HepG2 (cell line): ENCODE measurements around the gene PSMG1. TPM values are rescaled to one million over a fixed set of nuclear protein-coding genes. Genes with fewer than 3 reads are reported as not detected.

Source experiments
- ATAC-seq: fragments of 200-7000 bp; cut with Tn5 transposase; 3 replicates; pipeline ENCODE4 v1.9.1; 2020; ENCODE audit warnings: mild to moderate bottlenecking, moderate library complexity
- BruUV-seq: library from RNA; stranded (reverse); fragments of 400-500 nt; replicated peaks from 2 replicates; lab custom pipeline; 2021; lab: Mats Ljungman, UMichigan
- CTCF ChIA-PET: fragments of 300-600 bp; formaldehyde crosslinking; extraction: SDS; loops from one replicate; lab custom pipeline; 2021; ENCODE audit warnings: low total read pairs, inconsistent platforms, low intra/inter-chr PET ratio; lab: Yijun Ruan, JAX
- POLR2A ChIA-PET: fragments of 350-600 bp; sonication (Branson Sonifier 250); formaldehyde crosslinking; loops from one replicate; lab custom pipeline; 2020; ENCODE audit warnings: antibody characterized with exemption, inconsistent platforms; lab: Yijun Ruan, JAX
- DNase-seq: peaks from one replicate; pipeline ENCODE4 v3.0.0-alpha.2; 2015; ENCODE audit warnings: low spot score
- FAIRE-seq: peaks from 3 replicates; lab custom pipeline; 2011; peaks lifted over from hg19 to GRCh38; lab: Jason Lieb, UNC
- H2AFZ ChIP-seq: one replicate; pipeline ENCODE4 v1.6.1; 2011; ENCODE audit warnings: low read length, inconsistent platforms
- H3K27ac ChIP-seq: fragments of 300-600 bp; 3 replicates; pipeline ENCODE4 v1.8.0; 2011; ENCODE audit warnings: mixed run types, mild to moderate bottlenecking, mixed read lengths, low read length, inconsistent platforms; ENCODE audit not compliant: insufficient read depth; ENCODE audit errors: extremely low read length
- H3K27me3 ChIP-seq, 2 experiments: fragments of 200-600 bp in 1 of 2; 2 replicates in 1 of 2; 3 replicates in 1 of 2; pipeline versions ENCODE4 v1.6.0 to v1.8.0; 2011; ENCODE audit warnings: low read length in 2 of 2, mild to moderate bottlenecking in 2 of 2, moderate library complexity in 2 of 2, inconsistent platforms in 1 of 2; ENCODE audit not compliant: insufficient read depth in 2 of 2, control insufficient read depth in 1 of 2
- H3K36me3 ChIP-seq, 2 experiments: fragments of 200-600 bp in 1 of 2; replicated peaks in 1 of 2; 2 replicates in 1 of 2; 3 replicates in 1 of 2; pipeline versions ENCODE4 v1.5.1 to v1.8.0; 2011; ENCODE audit warnings: low read length in 2 of 2, inconsistent platforms in 1 of 2; ENCODE audit not compliant: insufficient read depth in 2 of 2, control insufficient read depth in 1 of 2
- H3K4me1 ChIP-seq: 2 replicates; pipeline ENCODE4 v1.5.1; 2012; ENCODE audit warnings: low read length, inconsistent platforms; ENCODE audit not compliant: insufficient read depth
- H3K4me2 ChIP-seq: 2 replicates; pipeline ENCODE4 v1.6.0; 2011; ENCODE audit warnings: low read depth, low read length, inconsistent platforms
- H3K4me3 ChIP-seq, 3 experiments: fragments of 200-600 bp in 1 of 3; sonication (generic), shearing (Covaris generic) in 1 of 3; replicated peaks in 1 of 3; 2 replicates each; pipeline ENCODE4 v1.5.1; 2011 to 2016; ENCODE audit warnings: low read length in 3 of 3, inconsistent platforms in 2 of 3, low read depth in 2 of 3, mild to moderate bottlenecking in 2 of 3, control low read depth in 1 of 3, mixed read lengths in 1 of 3; ENCODE audit not compliant: insufficient read depth in 1 of 3
- H3K79me2 ChIP-seq: one replicate; pipeline ENCODE4 v1.6.1; 2011; ENCODE audit warnings: low read length, inconsistent platforms; ENCODE audit not compliant: insufficient read depth
- H3K9ac ChIP-seq: 2 replicates; pipeline ENCODE4 v1.6.0; 2011; ENCODE audit warnings: mild to moderate bottlenecking, low read depth, low read length, inconsistent platforms; ENCODE audit not compliant: insufficient read depth
- H3K9me3 ChIP-seq: 2 replicates; pipeline ENCODE4 v1.5.1; 2012; ENCODE audit warnings: mild to moderate bottlenecking, low read length
- H4K20me1 ChIP-seq: 2 replicates; pipeline ENCODE4 v1.6.0; 2011; ENCODE audit warnings: inconsistent platforms, mild to moderate bottlenecking, low read length, moderate library complexity; ENCODE audit not compliant: insufficient read depth
- AGO1 ChIP-seq: fragments of 200-400 bp; formaldehyde crosslinking; IDR thresholded peaks from 2 replicates; pipeline ENCODE4 v1.6.1; 2017; ENCODE audit warnings: mild to moderate bottlenecking, low read depth, low read length, moderate library complexity; ENCODE audit not compliant: poor library complexity, severe bottlenecking
- BORCS8-MEF2B ChIP-seq: sonication (generic); formaldehyde crosslinking; IDR thresholded peaks from 2 replicates; pipeline ENCODE4 v1.8.0; 2022; ENCODE audit warnings: mild to moderate bottlenecking, missing genetic modification reagents
- CEBPZ ChIP-seq: IDR thresholded peaks from 2 replicates; pipeline ENCODE4 v1.6.1; 2012; ENCODE audit warnings: low read length, improper control_type of control experiment
- CREB1 ChIP-seq, 2 experiments: fragments of 450-650 bp in 1 of 2; IDR thresholded peaks; 2 replicates each; pipeline ENCODE4 v1.6.1; 2016 to 2017; ENCODE audit warnings: control low read depth in 1 of 2, mild to moderate bottlenecking in 1 of 2, missing compliant biosample characterization in 1 of 2, missing genetic modification characterization in 1 of 2
- HIVEP1 ChIP-seq: sonication (generic); formaldehyde crosslinking; IDR thresholded peaks from 2 replicates; pipeline ENCODE4 v1.4.0; 2020; ENCODE audit warnings: mild to moderate bottlenecking, missing genetic modification reagents
- MAFF ChIP-seq: IDR thresholded peaks from 2 replicates; pipeline ENCODE4 v1.6.1; 2011; ENCODE audit warnings: low read depth, low read length, improper control_type of control experiment
- MAFK ChIP-seq, 2 experiments: IDR thresholded peaks in 1 of 2; conservative IDR thresholded peaks in 1 of 2; 2 replicates each; pipeline ENCODE4 v1.6.1; 2011; ENCODE audit warnings: improper control_type of control experiment in 2 of 2, low read length in 2 of 2
- TRIM24 ChIP-seq: sonication (generic); formaldehyde crosslinking; IDR thresholded peaks from 2 replicates; pipeline ENCODE4 v1.8.0; 2022; ENCODE audit warnings: mild to moderate bottlenecking, missing genetic modification reagents
- ZBTB20 ChIP-seq: sonication (generic); formaldehyde crosslinking; IDR thresholded peaks from 2 replicates; pipeline ENCODE4 v1.8.1; 2023; ENCODE audit warnings: missing genetic modification reagents, low read depth, mild to moderate bottlenecking, borderline replicate concordance
- ZNF639 ChIP-seq: conservative IDR thresholded peaks from 2 replicates; pipeline ENCODE4 v1.6.1; 2018; ENCODE audit warnings: missing genetic modification reagents
- ZNF703 ChIP-seq: sonication (generic); formaldehyde crosslinking; IDR thresholded peaks from 2 replicates; pipeline ENCODE4 v1.5.1; 2020; ENCODE audit warnings: missing genetic modification reagents, mild to moderate bottlenecking, moderate library complexity, borderline replicate concordance
- WGBS: methylation state at CpG from one replicate; pipeline ENCODE4 v1.1.6; 2017; ENCODE audit warnings: low lambda C conversion rate; 5-methylcytosine and 5-hydroxymethylcytosine counted together
- in situ Hi-C: cut with HindIII; loops from 2 replicates; pipeline ENCODE4 v1.10.0; 2017; ENCODE audit warnings: low pct_unique_long_range_greater_than_20kb; ENCODE audit not compliant: extremely low pct_ligation_motif_present
- intact Hi-C: fragments of 100-400 bp; cut with micrococcal nuclease; formaldehyde crosslinking; loops from one replicate; pipeline ENCODE4 v1.10.0; 2022; ENCODE audit not compliant: unreplicated experiment
- polyA plus RNA-seq, 8 experiments: library from polyadenylated mRNA; depleted of rRNA in 3 of 8; stranded (reverse) in 7 of 8; unstranded in 1 of 8; fragments of >200 nt; fragmentation: Illumina TruSeq in 4 of 8; extraction: Trizol in 4 of 8; gene quantifications; 2 replicates each; pipeline versions ENCODE4 v1.2.1 to v1.2.3, GENCODE V29; 2011 to 2016; ENCODE audit warnings: low read depth in 4 of 8, missing spikeins in 1 of 8, mixed read lengths in 1 of 8; ENCODE audit not compliant: insufficient read depth in 1 of 8
- total RNA-seq, 5 experiments: library from RNA; depleted of rRNA; stranded (reverse); fragments of >200 nt; fragmentation: Illumina TruSeq; extraction: Trizol; gene quantifications; 2 replicates each; pipeline ENCODE4 v1.2.3, GENCODE V29; 2016; ENCODE audit warnings: low read depth in 1 of 5
- TF ChIP-seq, protein P1 (sequence below): sonication (generic); formaldehyde crosslinking; IDR thresholded peaks from 2 replicates; pipeline ENCODE4 v1.5.1; 2020; ENCODE audit warnings: missing genetic modification reagents, mild to moderate bottlenecking, borderline replicate concordance

Gene PSMG1
- total and polyA plus RNA-seq, 2 of the 13 experiments (the other 11 are each of a cell fraction or from before 2014, with no cell fraction given) = 63.6 to 173 TPM

DNA sequence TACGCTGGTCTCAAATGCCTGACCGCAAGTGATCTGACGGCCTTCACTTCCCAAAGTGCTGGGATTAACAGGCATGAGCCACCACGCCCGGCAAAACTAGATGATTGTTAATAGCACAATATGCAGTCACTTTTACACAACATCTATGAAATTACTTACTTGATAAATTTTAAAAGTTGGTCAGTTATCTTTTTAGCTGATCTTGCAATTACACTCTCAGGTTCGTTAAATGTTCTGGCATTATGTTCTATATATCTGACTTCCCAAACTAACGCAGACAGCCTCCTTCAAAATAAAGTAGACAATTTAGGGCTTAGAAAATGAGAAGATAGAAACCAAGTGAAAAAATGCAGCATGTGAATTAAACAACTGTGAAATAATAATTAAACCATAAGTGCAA lies 31.8 kb upstream of the PSMG1 start:
- Histone ChIP-seq H3K79me2 (no peaks in the 10 kb centered on the region), H3K9me3 (no peaks in the 10 kb centered on the region), H3K27me3 (no peaks in the 10 kb centered on the region), H3K36me3 (peaks cover 4 to 45% of the 10 kb centered on the region in 2 experiments), H3K4me3 (no peak overlapping the region), H4K20me1 (no peaks in the 10 kb centered on the region), H3K4me1 (no peaks in the 10 kb centered on the region), H3K27ac (no peak overlapping the region), H3K9ac (no peak overlapping the region), H3K4me2 (no peak overlapping the region), H2AFZ (no peak overlapping the region)
- intact Hi-C loops = no loop called here
- ChIA-PET CTCF (no interaction called here), POLR2A (no interaction called here)
- in situ Hi-C loops = no loop called here
- TF ChIP-seq BORCS8-MEF2B (CRISPR knock-in tag) (no peak), ZBTB20 (CRISPR knock-in tag) (no peak), MAFK (conservative IDR thresholded peaks at IDR 0.05 in 1 of 2, IDR thresholded peaks at IDR 0.05 in 1 of 2; ENCODE audit: low read length in 2 of 2) (peak; percentile 84 to 95), MAFF (peak; percentile 92)
- WGBS = 99% methylated on average over 7 of the region's 7 CpGs
- no peak for ATAC-seq
- FAIRE-seq = no peak
- no peak for DNase-seq
- no TSS peak for BruUV-seq

DNA sequence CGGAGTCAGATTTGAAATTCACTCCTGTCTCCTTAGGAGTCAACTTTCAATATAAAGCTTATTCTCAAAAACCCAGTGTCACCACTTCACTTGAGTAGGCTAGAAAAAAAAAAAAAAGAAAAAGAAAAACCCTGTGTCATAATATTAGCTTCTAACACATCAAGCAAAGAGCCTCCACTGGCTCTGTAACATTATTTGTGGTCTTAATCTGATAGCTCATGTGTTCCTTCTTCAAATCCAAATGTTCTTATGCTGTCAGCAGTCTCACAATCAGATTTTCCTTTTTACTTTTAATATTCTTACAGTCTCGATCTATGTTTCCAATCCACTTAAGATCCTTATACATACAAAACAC lies 26.1 kb upstream of the PSMG1 start:
- H3K9ac ChIP-seq = no peak overlapping the region
- ChIA-PET POLR2A (no interaction called here), CTCF (no interaction called here)
- no peaks in the 10 kb centered on the region for H4K20me1 ChIP-seq
- FAIRE-seq (no peak), DNase-seq (no peak), ATAC-seq (no peak)
- H3K27me3 ChIP-seq = no peaks in the 10 kb centered on the region
- H3K36me3 ChIP-seq = peaks cover 12 to 63% of the 10 kb centered on the region in 2 experiments
- H3K4me1 ChIP-seq = no peaks in the 10 kb centered on the region
- no peaks in the 10 kb centered on the region for H3K9me3 ChIP-seq
- no peak overlapping the region for H3K4me2 ChIP-seq
- in situ Hi-C loops (no loop called here), intact Hi-C loops (no loop called here)
- no peaks in the 10 kb centered on the region for H3K79me2 ChIP-seq
- no peak overlapping the region for H3K4me3 ChIP-seq
- 99% methylated on average over 2 of the region's 2 CpGs for WGBS
- BruUV-seq = no TSS peak
- H2AFZ ChIP-seq = no peak overlapping the region
- H3K27ac ChIP-seq = no peak overlapping the region
- TF ChIP-seq AGO1 (no peak), ZNF639 (CRISPR knock-in tag) (no peak), CEBPZ (no peak), ZNF703 (CRISPR knock-in tag) (no peak), TRIM24 (CRISPR knock-in tag) (no peak), HIVEP1 (CRISPR knock-in tag) (no peak), CREB1 (IDR thresholded peaks at IDR 0.05) (no peak), CREB1 (CRISPR knock-in tag; IDR thresholded peaks at IDR 0.05) (no peak)
- TF ChIP-seq, protein P1, sequence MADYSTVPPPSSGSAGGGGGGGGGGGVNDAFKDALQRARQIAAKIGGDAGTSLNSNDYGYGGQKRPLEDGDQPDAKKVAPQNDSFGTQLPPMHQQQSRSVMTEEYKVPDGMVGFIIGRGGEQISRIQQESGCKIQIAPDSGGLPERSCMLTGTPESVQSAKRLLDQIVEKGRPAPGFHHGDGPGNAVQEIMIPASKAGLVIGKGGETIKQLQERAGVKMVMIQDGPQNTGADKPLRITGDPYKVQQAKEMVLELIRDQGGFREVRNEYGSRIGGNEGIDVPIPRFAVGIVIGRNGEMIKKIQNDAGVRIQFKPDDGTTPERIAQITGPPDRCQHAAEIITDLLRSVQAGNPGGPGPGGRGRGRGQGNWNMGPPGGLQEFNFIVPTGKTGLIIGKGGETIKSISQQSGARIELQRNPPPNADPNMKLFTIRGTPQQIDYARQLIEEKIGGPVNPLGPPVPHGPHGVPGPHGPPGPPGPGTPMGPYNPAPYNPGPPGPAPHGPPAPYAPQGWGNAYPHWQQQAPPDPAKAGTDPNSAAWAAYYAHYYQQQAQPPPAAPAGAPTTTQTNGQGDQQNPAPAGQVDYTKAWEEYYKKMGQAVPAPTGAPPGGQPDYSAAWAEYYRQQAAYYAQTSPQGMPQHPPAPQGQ = no peak
